HEK293T (cell line): Measurements from ENCODE around the gene HOXD13.

ENCODE experiments used
- BHLHE40 ChIP-seq: fragments of 450-650 bp; IDR thresholded peaks from 2 replicates; pipeline ENCODE4 v1.6.1; 2016; ENCODE audit warnings: mild to moderate bottlenecking, moderate library complexity, borderline replicate concordance
- ELF4 ChIP-seq: fragments of 450-650 bp; IDR thresholded peaks from 2 replicates; pipeline ENCODE4 v1.6.1; 2017; ENCODE audit warnings: antibody characterized with exemption
- FOXM1 ChIP-seq: fragments of 450-650 bp; IDR thresholded peaks from 2 replicates; pipeline ENCODE4 v1.6.1; 2017; ENCODE audit warnings: mild to moderate bottlenecking, borderline replicate concordance
- SP1 ChIP-seq: fragments of 450-650 bp; IDR thresholded peaks from 2 replicates; pipeline ENCODE4 v1.6.1; 2017
- SUZ12 ChIP-seq: fragments of 450-650 bp; IDR thresholded peaks from 2 replicates; pipeline ENCODE4 v1.6.1; 2016; ENCODE audit warnings: mild to moderate bottlenecking
- TARDBP ChIP-seq: fragments of 450-650 bp; IDR thresholded peaks from 2 replicates; pipeline ENCODE4 v1.6.1; 2016

DNA sequence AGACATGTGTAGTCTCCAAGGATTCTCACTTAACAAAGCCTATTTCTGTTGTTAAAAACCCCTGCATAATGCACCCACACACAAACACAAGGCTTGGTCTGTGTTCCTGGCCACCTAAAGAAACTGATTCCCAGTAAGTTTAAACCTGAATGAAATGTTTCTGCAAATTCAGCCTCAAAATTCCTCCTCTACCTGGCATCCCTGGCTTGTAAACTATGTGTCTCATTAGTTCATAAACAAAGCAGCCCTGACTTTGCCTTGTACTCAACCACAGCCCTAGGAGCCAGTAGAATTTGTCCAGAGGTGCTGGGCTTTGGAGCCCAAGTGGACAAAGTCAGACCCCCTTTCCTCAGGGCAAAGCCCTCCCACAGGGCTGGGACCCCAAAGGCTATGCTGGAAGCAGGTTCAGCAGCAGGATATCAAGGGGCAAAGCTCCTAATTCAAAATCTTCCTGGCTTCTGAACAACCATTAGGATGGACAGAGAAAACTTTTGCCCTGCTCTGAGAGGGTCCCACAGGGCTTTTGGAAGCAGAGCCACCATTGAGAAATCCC lies 2.6 kb upstream of the HOXD13 start:
- TF ChIP-seq TARDBP (no peak), SP1 (no peak), FOXM1 (no peak), BHLHE40 (no peak), ELF4 (no peak), SUZ12 (no peak)
